HEK293T (cell line): ENCODE results near the gene ZNF786.

Source experiments
- ARNT ChIP-seq: fragments of 450-650 bp; IDR thresholded peaks from 2 replicates; pipeline ENCODE4 v1.6.1; 2017; ENCODE audit warnings: mild to moderate bottlenecking
- BHLHE40 ChIP-seq: fragments of 450-650 bp; IDR thresholded peaks from 2 replicates; pipeline ENCODE4 v1.6.1; 2016; ENCODE audit warnings: mild to moderate bottlenecking, moderate library complexity, borderline replicate concordance
- ELF4 ChIP-seq: fragments of 450-650 bp; IDR thresholded peaks from 2 replicates; pipeline ENCODE4 v1.6.1; 2017; ENCODE audit warnings: antibody characterized with exemption
- FOXA1 ChIP-seq: fragments of 450-650 bp; IDR thresholded peaks from 2 replicates; pipeline ENCODE4 v1.6.1; 2016; ENCODE audit warnings: mild to moderate bottlenecking
- FOXK2 ChIP-seq: fragments of 450-650 bp; IDR thresholded peaks from 2 replicates; pipeline ENCODE4 v1.6.1; 2016; ENCODE audit warnings: mild to moderate bottlenecking
- FOXM1 ChIP-seq: fragments of 450-650 bp; IDR thresholded peaks from 2 replicates; pipeline ENCODE4 v1.6.1; 2017; ENCODE audit warnings: mild to moderate bottlenecking, borderline replicate concordance
- HDGF ChIP-seq: fragments of 450-650 bp; IDR thresholded peaks from 2 replicates; pipeline ENCODE4 v1.6.1; 2017; ENCODE audit warnings: antibody characterized with exemption, borderline replicate concordance
- LEF1 ChIP-seq: fragments of 450-650 bp; IDR thresholded peaks from 2 replicates; pipeline ENCODE4 v1.6.1; 2017; ENCODE audit warnings: mild to moderate bottlenecking, borderline replicate concordance
- SP1 ChIP-seq: fragments of 450-650 bp; IDR thresholded peaks from 2 replicates; pipeline ENCODE4 v1.6.1; 2017
- SUZ12 ChIP-seq: fragments of 450-650 bp; IDR thresholded peaks from 2 replicates; pipeline ENCODE4 v1.6.1; 2016; ENCODE audit warnings: mild to moderate bottlenecking
- TARDBP ChIP-seq: fragments of 450-650 bp; IDR thresholded peaks from 2 replicates; pipeline ENCODE4 v1.6.1; 2016
- ZNF384 ChIP-seq: fragments of 450-650 bp; IDR thresholded peaks from 2 replicates; pipeline ENCODE4 v1.6.1; 2016
- TF ChIP-seq, protein P1 (sequence below): fragments of 450-650 bp; IDR thresholded peaks from 2 replicates; pipeline ENCODE4 v1.6.1; 2016

DNA sequence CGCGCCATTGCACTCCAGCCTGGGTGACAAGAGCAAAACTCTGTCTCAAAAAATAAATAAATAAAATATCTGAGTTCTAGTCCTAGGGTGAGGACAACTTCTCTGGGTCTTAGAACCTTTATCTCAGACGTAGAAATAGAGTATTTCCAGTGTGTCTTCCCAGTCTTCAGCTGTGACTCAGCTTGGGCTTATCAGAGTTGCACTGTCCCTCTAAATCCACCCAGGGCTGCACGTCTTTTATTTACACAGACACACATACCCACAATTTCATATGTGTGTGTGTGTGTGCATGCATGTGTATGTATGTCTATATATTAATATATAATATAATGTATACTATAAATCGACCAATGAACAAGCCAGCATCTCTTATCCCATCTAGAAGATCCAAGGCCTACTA lies 49.2 kb downstream of the ZNF786 start:
- no peak for TF ChIP-seq HDGF
- TF ChIP-seq ZNF384: no peak
- TF ChIP-seq ELF4: no peak
- TF ChIP-seq SP1: no peak
- no peak for TF ChIP-seq BHLHE40
- no peak for TF ChIP-seq LEF1
- TF ChIP-seq TARDBP: no peak
- no peak for TF ChIP-seq FOXK2
- TF ChIP-seq ARNT: no peak
- no peak for TF ChIP-seq FOXA1
- TF ChIP-seq SUZ12: no peak
- no peak for TF ChIP-seq FOXM1
- TF ChIP-seq, protein P1, sequence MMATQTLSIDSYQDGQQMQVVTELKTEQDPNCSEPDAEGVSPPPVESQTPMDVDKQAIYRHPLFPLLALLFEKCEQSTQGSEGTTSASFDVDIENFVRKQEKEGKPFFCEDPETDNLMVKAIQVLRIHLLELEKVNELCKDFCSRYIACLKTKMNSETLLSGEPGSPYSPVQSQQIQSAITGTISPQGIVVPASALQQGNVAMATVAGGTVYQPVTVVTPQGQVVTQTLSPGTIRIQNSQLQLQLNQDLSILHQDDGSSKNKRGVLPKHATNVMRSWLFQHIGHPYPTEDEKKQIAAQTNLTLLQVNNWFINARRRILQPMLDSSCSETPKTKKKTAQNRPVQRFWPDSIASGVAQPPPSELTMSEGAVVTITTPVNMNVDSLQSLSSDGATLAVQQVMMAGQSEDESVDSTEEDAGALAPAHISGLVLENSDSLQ: no peak
